Measurements from ENCODE around the gene TCF7L2.

Gene TCF7L2

DNA sequence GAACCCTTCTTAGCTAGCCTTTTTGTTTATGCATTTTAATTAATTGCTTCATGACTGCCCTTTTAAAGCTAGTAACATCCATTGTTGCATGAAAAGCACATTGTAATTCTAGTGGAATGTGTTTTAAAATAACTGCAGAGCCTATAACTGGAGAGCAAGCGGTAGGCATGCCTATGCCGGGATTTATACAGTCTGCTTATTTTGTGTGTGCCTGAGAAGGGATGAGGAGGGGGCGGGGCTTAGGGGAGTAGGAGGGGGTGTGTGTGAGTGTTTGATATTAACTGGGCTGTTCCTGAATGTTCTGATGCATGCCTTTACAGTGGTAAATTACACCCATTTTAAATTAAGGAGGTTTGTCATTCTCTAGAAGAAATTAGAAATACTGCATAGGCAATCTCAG lies 208.1 kb downstream of the TCF7L2 start:
- FAIRE-seq, result no peak

DNA sequence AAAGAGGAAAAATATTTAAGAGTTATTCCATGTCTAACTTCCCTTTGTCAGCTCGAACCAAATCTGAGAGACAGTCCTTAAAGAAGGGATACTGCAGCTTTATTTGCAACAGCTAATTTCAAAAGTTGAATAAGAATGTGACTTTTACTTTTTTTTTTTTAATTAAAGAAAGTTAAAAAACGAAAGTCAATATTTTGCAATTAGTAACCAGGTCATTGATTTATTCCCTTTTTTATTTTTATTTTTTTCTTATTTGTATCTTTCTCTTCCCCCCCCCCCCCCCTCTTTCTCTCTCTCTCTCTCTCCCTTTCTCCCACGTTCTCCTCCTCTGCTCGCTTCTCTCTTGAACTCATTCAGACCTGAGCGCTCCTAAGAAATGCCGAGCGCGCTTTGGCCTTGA lies 209.5 kb downstream of the TCF7L2 start:
- FAIRE-seq, result no peak

DNA sequence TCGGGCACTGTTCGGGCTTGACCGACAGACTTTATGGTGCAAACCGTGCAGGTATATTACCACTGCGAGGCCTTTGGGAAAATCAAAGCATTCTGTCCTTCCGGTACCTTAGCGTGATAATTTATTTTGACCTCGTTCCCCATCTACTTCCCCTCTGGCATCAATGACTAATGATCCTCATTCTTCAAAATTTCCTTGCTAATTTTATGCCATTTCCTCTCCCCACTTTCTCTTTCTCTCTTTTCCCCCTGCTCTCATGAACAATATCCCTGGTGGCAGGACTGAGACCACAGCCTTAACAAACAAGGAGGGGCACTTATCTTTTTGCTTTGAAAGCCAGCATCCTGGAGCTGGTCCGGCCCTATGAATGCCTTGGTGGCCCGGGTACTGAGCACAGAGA lies 210.6 kb downstream of the TCF7L2 start:
- no peak for FAIRE-seq

DNA sequence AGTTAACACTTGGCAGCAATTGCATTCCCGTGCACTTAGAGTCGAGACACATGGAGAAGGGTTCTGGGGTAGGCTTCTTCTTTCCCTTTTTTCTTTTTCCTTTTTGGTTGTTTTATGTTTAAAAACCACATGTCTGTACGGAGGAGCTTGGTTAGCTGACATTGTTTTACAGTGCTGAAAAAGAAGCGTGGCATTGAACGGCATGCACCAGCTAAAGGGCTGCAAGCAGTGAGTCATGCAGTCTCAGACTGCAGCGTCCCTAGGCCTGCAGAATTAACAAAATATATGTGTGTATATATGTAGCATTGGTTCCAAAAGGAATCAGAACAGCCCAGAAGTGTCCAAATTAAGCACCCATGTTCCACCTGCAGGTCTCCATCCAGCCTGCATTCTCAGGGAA lies 211.0 kb downstream of the TCF7L2 start:
- no peak for FAIRE-seq

DNA sequence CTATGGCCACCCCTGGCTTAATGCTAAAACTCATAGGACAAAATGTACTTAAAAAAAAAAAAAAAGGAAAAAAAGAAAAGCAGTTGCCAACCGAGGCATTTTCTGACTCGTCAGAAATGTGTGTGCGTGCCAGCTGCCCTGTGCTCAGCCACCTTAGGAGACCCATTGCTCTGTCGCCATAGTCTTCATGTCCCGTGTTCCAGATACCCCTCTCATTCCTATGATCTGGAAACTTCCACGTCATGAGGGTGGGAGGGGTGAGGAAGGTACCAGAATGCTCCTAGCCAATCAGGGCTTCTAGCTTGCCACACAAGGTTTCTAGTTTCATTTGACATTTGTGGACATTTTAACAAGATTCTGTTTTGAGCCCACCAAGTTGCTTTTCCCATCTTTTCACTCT lies 212.9 kb downstream of the TCF7L2 start:
- no peak for FAIRE-seq

DNA sequence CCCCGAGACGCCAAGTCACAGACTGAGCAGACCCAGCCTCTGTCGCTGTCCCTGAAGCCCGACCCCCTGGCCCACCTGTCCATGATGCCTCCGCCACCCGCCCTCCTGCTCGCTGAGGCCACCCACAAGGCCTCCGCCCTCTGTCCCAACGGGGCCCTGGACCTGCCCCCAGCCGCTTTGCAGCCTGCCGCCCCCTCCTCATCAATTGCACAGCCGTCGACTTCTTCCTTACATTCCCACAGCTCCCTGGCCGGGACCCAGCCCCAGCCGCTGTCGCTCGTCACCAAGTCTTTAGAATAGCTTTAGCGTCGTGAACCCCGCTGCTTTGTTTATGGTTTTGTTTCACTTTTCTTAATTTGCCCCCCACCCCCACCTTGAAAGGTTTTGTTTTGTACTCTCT lies 215.6 kb downstream of the TCF7L2 start:
- FAIRE-seq, result no peak

DNA sequence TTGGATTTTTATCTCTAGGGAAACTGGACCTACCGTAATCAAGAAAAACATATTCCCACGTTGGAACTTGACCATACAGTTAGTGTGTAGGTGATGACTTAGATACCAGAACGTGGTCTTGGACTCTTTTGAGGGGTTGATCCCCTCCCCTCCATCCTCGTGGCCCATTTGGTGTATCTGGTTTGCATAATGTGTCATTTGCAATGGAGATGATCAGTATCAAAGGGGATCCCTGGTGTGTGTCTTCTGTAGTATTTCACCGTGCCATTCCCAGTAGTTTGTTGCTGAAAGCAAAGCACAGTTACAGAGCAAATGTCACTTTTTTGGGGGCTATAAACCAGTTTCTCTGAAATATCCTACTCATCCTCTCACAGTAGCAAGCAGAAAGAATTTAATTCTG lies 217.7 kb downstream of the TCF7L2 start:
- no peak for FAIRE-seq

DNA sequence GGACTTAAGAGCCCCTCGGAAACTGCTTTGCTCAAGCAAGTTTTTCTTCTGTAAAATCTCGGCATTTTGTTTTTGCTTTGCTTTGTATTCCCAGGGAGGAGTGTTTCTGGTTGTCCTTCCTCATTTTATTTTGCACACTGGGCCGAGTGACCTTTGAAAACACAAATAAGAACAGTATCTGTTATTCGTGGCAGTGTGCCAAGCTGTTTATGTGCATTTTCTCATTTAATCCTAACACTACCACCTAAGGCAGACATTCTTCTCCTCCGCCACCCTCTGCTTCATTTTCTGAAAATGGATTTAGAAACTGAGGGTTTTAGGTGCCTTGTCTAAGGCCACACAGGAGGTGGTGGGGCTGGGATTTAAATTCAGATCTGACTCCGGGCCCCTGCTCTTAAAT lies 218.5 kb downstream of the TCF7L2 start:
- FAIRE-seq, result no peak

DNA sequence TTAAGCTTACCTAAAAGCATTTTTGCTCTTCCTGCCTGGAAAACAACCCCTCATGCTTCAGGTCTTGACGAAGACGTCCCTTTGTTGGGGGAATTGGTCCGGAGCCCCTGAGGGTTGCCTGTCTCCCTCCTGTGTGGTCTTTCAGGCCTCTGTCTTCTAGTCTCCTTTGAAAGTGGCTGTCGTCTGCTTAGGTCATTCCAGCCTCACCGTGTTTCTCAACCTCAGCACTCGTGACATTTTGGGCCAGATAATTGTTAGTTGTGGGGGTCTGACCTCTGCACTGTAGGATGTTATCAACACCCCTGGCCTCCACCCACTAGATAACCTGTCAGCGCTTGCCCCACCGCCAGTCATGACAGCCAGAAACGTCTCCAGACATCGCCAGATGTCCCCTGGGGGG lies 219.1 kb downstream of the TCF7L2 start:
- no peak for FAIRE-seq

DNA sequence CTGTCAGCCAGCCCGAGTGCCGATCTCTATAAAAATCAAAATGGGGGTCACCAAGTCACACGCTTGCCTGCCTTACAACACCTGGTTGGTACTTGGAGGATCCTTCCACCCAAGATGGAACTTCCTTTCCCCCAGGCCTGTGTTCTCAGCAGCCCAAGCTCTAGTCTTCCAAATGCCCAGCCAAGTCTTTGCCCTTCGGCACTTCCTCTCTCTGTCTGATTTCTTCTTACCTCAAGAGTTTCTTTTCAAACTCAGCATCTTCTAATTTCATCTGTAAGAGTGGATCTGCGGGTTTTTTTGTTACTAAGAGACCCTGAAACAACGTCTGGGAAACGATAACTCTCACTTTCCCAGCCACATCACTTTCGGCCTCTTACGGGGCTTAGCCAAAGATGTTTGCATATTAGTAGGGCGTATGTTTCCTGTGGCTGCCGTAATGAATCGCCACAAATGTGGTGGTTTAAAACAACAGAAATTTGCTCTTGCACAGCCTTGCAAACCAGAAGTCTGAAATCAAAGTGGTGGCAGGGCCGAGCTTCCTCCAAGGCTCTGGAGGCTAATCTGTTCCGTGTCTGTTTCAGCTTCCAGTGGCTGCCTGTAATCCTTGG lies 219.9 kb downstream of the TCF7L2 start:
- FAIRE-seq, result no peak

DNA sequence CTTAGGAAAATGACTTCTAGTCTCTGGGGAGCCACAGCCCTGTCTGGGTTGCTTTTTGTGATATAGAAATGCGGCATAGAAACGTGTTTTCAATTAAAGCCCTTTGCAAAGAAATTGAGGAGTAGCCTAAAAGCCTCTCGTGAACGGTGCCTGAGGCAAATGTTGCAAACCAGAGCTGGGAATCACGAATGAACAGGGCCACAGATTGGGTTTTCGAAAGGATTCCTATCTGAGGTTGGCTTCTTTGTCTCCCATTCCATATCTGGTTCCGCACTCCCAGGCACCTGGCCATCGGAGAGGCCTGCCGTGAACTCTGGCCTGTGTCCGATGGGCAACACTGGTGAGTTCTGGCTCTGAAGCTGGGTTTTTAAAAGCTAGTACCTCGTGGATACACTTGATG lies 221.6 kb downstream of the TCF7L2 start:
- no peak for FAIRE-seq

DNA sequence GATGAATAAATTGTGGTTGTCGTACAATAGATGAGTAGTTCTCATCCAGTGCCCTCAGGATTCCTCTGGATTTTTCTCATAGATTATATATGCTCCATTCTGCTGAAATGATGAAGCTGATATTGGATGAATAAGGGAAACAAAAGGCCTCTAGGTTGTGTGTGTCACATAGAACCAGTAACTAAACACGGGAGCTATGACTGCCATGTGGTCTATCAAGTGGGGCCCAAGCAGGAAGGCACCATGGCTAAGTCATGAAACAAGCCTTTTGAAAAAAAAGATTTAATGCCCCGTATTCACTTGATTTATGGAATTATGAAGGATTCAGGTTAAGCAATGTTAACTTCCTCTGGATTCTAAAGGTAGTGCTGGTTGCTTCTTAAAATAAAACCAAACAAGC lies 225.1 kb downstream of the TCF7L2 start:
- no peak for FAIRE-seq

DNA sequence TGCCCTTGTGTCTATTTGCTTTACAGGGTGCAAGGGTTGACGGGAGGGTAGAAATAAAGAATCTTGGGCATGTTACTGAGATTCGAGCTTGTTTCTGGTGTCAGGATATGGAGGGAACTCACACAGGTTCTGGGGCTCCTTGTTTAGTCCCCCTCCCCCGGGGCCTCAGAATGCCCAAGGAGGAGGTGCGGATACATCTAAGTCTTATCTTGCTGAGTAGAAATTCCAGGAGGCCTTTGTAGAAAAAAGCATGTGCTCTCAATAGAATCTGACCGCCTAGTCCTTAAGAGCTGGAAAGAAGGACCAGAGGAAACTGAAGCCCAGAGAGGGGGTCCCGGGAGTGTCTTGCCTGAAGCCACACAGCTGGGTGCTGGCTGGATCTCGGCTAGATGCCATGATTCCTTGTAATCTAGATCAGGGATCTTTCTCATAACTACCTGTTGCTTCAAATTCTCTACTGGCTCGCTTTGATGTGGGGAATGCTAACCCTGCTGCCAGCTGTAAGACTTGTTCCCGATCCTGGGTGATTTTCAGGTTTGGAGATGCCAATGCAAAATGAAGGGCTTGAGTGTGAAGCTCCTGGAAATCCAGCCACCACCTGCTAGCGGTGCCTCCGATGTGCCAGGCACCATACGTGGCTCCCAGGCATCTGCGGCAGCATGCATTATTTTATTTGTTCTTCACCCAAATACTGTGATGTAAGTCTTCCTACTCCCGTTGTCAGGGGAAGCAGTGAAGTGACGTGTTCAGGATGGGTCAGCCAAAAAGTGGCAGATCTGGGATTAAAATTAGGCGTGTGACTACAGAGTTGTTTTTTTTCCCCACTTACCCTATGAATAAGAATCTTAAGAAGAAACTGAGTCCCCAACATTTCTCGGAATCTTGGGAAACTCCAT lies 226.0 kb downstream of the TCF7L2 start:
- FAIRE-seq, result no peak

DNA sequence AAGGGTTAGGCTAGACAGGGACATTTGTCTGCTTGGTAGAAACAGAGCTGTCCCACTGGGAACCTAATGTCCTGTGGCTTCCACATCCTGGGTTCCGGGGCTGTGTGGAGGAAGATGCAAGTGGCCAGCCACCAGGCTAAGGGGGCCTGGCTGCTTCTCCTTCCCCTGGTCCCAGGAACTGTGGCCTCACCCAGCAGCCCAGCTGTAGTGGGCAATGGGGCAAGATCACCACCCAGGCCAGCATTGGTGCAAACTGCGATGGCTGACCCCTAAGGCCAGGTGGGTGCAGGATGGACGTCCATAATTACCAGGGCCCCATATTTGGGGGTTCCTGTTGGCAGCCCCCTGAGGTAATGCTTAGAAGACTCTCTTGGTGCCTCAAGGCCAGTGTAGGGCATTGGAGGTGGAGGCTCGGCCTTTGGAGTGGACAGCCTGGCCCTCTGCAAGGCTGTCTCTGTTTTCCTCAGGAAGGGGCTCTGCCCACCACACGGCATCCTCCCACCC lies 226.7 kb downstream of the TCF7L2 start:
- FAIRE-seq, result no peak

DNA sequence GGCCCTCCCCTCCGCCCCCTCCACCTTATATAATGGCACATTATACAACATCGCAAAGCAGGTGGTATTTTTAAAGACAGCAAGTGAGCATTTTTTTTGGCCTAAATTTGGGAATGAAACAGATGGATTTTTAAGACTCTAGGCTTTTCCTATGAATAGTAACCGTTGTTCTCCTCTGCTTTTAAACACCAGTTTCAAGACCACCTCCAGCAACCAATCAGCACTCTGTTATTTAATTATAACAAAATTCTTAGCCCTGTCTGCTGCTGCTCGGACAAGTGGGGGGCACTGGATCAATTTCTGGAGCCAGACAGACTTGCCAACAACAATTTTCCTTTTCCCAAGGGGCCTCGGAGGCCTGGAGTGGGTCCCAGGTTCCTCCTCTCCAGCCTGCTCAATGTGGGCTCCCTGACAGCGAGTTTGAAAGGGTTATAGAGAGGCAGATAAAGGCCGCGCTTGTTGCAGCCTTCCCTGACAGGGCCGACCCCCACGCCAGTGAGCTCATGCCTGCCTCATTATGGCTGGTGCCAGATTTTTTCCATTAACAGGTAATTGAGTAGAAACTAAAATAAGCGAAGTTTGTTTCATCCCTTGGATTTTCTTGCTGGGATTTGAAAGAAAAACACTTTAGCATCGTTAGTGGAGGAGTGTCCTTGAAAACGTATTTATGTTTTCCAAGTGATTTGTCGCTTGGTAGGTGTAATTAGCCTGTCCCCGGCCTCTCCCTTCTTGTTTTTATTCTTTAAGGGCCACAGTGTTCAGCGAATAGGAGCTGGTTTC lies 227.3 kb downstream of the TCF7L2 start:
- no peak for FAIRE-seq

DNA sequence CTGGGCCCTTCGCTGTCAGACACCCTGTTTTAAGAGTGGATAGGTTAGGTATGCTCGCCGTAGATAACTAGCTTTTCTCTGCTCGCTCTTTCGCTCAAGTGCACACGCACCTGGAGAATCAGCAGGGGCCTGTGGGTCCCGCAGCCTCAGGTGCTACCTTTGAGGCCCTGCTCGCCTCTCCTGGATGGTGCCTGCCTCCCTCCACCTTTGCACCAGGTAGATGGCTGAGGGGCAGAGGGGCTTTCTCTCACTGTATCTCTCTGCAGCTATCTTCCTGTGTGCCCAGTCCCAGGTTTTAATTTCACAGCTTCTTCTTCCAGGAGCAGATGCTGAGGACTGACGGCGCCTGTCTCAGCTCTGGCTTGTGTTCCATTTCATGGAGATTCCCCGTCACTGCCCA lies 227.9 kb downstream of the TCF7L2 start:
- no peak for FAIRE-seq

DNA sequence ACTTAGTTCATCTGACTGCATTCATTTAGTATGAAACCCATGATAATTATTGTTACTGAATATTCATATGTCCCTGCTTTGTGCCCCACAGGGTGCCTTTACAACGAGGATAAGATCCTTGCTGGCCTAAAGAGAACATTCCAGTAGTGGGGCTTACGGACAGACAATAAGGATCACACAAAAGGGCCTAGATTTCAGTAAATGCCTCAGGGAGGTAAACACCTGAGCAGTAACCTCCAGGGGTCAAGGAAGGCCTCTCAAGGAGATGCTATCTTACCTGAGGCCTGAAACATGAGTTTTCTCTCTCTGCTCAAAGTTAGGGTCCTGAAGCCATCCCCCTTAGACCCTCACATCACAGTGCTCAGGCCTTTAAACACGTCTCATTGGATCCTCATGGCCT lies 228.7 kb downstream of the TCF7L2 start:
- FAIRE-seq, result no peak

DNA sequence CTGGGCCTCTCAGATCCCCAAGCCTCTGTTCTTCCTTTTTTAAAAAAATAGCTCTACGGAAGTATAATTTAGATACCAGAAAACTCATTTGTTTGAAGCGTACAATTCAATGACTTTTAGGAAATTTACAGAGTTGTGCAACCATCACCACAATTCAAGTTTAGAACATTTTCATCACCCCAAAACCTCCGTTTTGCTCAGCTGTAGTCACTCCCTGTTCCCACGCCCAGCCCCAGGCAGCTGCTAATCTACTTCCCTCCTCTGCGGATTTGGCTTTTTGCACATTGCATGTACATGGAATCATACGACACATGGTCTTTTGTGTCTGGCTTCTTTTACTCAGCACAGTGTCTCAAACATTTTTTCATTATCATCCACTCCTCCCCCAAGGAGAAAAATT lies 229.2 kb downstream of the TCF7L2 start:
- FAIRE-seq, result no peak

DNA sequence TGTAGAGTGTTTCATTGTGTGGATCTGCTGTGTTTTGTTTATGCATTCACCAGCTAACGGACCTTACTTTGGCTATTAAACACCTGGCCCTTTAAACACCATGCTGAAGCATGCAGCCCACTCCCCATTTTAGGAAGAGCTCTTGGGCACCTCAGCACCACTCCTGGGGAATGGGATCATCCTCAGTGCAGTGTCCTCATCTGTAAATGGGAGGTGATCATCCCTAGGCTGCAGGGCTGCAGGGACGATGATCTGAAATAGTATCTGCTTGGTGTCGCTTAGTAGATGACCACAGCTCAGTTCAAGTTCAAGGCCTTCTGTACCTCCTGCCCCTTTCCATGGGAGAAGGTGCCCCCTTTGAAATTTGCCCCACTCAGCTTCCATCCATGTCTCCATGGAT lies 229.9 kb downstream of the TCF7L2 start:
- no peak for FAIRE-seq

DNA sequence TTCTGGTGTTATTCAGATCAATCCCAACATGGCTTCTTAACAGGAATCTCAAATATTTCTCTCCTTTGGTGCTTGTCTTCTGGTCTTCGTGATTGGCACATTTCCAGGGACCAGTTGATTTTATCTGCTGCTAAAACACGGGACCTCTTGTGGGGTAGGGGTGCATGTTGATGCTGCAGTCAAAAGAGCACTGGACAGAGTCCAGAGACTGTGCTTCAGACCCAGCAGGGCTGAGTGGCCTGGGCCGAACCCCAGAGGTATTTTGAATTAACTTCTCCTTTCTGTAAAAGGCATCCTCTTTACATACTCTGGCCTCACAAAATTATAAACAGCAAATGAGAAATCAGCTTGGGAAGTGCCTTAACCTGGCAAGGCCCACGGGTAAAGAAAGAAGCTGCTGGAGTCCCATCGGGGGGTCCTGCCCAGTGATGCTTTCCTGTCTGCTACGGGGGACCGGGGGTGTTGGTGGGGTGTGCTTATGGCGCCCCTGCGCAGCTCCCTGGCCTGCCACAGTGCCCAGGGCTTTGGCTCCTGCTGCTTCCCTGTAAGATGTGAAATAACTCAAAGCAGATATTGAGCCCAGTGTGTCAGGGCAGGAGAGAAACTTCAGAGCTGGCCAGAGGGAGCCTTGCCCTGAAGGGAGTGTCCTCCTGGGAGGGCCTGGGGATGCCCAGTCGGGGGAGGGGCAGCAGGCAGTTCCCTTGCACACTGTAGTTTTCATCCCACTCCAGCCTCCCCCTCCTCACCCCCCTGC lies 230.5 kb downstream of the TCF7L2 start:
- FAIRE-seq, result no peak

DNA sequence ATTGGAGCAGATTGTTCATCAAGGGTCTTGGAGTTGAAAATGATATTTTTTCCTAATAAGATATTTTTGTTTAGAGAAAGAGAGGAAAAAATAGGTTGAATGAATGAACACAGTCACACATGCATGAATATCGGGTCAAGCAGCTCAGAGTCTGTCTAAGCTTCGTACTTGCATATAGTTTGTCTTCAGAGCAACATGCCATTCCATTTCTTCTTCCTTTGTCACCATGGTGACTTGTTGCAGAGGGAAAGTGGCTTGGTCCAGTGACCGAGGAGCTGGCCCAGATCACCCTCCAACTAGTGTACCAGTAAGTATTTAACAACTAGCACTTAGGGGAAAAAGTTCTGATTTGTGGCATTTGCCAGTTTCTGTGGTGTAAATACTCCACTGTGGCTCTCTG lies 232.1 kb downstream of the TCF7L2 start:
- FAIRE-seq, result no peak

DNA sequence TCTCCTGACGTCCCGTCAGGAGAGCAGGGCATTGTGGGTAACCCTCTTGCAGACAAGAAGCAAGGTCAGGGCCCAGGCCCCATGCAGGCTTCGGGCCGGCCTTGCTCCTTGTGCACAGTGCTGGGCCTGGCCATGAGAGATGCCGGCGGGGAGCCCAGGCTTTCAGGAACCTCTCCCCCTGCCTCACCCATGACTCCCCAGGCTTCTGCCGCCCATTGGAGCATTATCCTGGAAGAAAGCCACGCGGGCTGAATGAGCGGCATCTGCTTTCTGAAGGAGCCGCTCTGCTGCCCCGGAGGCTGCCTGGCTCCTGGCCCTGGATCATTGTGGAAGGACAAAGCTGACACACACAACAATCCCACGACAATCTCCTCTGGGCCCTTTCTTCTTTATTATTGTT lies 233.5 kb downstream of the TCF7L2 start:
- FAIRE-seq, result no peak
